Activated CD4-positive, alpha-beta T cell treated with anti-CD3 and anti-CD28 coated beads, Interleukin-2, amount 50 U/mL, for 4 hours (primary cell): ENCODE data around the gene HYCC2.
"Not testable (repeated sequence)": the region's sequence is repeated elsewhere in the genome, so short reads cannot be mapped to it uniquely, and the experiment has no call there.

Experiments
- DNase-seq, 2 experiments: peaks; one replicate each; pipeline ENCODE4 v3.0.0-alpha.2; 2020

The HYCC2 gene

DNA sequence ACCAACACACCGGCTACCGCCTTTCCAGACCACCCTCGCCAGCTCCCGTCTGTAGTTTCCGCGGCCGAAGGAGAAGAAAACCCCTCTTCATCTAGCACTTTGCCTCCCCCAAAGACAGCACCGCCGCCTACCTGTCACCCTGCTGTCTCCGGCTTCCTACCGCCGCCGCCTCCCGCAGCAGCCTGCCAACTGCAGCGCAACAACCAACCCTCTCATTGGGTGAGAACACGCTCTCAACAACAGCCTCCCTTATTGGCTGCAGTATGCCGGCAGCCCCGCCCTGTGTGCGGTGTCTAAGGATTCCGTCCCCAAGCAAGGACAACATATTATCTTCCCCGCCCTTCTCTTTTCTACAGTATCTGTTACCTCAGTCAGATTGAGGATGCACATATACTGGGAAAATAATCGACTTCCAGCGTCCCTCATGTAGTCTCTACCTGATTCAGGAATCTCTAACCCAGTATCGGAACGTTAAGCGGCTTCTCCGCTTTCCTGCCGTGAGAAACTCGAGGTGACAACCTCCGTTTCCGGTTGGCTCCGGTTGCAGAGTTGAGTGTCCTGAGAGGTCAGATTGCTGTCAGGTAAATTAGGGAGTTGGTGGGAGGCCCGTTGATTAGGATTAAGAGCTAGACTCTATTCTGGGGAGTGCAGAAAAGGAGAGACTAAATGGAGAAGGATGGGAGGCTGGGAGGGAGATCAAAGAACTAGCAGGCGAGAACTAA lies at the start of gene HYCC2, which contains the start of gene NDUFB3:
TSS of gene HYCC2 (minus strand) at position 193 of the 722 bp plus-strand sequence. CDS start 47,662 bp downstream, outside the sequence.
TSS of gene NDUFB3 (plus strand) at position 523 of the 722 bp plus-strand sequence. CDS start 6,882 bp downstream, outside the sequence.
- peak; percentile 88 to 89 for DNase-seq

DNA sequence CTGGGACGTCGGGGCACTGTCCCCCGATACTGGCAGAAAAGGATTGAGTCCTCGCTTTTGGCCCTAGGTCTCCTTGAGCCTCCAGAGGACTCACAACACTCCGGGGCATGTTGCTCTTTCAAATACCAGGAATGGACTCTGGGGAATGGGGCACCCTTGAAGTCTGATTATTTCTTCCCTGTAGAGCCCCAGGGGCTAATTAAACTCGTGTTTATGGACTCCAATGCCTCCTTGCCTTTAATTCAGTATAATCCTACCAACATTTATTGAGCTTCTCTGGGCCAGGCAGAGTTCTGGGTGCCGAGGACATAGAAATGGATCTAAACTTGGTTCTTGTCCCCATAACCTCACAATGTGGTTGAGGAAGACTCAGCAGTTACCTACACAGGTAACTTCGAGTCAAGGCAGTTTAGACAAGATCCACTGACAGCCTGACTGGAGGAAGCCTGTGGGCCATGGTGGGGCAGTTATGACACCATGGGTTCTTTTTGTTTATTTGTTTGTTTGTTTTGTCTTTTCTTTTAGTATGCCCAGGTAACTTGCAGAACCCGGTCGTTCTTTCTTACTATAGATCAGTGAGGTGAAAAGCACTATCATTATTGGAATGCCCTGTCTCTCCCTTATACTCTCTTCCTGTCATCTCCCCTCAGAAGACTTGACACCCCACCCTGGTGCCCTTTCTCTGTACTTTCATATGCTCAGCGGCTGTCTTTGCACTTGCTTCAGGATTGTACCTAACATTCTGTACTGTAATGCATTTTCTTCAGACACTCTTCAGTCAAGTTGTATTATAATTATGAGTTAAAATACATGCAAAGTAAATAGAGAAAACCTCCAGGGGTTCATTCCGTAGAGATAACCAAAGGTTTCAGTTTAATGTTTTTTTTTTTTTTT lies 47.7 kb upstream of the HYCC2 start:
- DNase-seq, result no peak

GRCh38 chr2:201118121-201118960 lies 46.9 kb upstream of the HYCC2 start:
- DNase-seq, result peak; percentile 87

DNA sequence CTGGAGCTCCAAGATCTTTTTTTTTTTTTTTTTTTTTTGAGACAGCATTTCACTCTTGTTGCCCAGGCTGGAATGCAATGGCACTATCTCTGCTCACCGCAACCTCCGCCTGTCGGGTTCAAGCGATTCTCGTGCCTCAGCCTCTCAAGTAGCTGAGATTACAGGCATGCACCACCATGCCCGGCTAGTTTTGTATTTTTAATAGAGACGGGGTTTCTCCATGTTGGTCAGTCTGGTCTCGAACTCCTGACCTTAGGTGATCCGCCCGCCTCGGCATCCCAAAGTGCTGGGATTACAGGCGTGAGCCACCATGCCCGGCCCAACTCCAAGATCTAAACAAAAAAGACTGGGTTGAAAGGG lies 46.2 kb upstream of the HYCC2 start:
- DNase-seq, result not testable (repeated sequence)

- DNase-seq, result no peak
Measured at GRCh38 chr2:201116959-201117734, 45.7 kb upstream of the HYCC2 start.

GRCh38 chr2:201116115-201116958 lies 44.9 kb upstream of the HYCC2 start, which contains the start of gene CFLAR:
Gene CFLAR, plus strand, starts transcription at chr2:201116164. Its CDS starts 13,702 bp downstream, at chr2:201129866.
- DNase-seq, result peak; percentile 61 to 65

DNA sequence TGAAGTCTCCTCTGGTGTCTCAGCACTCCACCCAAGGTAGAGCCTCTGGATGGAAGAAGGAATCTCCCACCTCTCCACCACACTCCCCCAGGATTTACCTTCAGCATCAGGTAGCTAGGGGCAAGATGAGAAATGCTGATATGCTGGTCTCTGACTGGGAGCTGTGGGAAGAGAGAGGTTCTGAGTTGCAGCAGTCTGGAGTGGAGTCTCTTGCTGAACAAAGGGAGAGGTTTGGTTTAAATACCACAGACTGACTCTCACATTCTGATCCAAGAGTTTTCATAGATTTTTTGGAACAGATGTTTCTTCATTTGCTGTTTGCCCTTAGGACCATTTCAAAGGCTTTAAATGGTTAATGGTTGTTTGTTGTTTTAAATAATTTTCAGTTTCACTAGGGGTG lies 43.4 kb upstream of the HYCC2 start:
- no peak for DNase-seq

DNA sequence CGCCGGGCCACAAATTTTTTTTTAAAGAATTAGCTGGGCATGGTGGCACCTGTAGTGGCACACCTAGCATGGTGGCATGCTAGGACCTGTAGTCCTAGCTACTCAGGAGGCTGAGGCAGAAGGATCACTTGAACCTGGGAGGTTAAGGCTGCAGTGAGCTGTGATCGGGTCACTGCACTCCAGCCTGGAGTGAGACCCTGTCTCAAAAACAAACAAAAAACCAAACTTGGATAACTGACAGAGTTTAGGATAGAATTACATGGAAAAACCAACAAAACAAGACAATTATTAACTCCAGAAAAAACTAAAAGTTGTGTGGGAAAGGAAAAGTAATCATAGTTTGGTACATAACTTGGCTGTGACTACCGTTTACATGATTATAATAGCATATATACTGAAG lies 42.9 kb upstream of the HYCC2 start:
- no peak for DNase-seq

- no peak for DNase-seq
Measured at GRCh38 chr2:201111096-201111495, 39.6 kb upstream of the HYCC2 start.

DNA sequence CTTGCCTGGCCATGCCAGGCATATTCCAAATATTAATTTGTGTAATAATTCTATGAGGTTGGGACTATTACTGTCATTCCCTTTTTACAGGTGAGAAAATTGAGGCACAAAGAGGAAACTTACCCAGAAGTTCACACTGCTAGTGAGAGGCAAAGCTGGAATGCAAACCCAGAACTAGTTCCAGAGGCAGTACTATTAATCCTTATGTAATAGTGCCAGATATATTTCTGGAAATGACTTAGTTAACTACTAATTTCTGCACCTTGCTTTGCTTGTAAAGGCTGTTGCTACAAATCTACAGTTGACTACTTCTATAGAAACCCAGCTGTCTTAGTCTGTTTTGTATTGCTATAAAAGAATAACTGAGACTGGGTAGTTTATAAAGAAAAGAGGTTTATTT lies 39.1 kb upstream of the HYCC2 start:
- no peak for DNase-seq

GRCh38 chr2:201109186-201109585 lies 37.7 kb upstream of the HYCC2 start:
- DNase-seq, result no peak

DNA sequence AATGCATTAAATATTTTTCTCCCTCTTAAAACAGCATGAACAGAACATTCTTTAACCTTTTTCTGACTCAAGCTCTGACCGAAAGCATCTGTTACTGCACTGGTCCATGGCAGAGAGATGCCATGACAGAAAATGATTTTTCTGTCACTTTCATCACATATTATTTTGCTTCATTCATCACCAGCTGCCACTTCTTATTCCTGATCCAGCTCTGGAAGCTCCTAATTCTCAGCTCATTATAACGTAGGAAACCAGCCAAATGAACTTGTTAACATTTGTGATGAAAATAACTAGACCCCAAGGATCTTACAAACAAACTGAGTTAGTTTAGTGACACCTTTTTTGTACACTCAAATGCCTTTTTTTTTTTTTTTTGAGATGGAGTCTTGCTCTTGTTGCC lies 36.9 kb upstream of the HYCC2 start:
- DNase-seq, result no peak

- DNase-seq, result no peak
Measured at GRCh38 chr2:201107624-201108023, 36.2 kb upstream of the HYCC2 start.

DNA sequence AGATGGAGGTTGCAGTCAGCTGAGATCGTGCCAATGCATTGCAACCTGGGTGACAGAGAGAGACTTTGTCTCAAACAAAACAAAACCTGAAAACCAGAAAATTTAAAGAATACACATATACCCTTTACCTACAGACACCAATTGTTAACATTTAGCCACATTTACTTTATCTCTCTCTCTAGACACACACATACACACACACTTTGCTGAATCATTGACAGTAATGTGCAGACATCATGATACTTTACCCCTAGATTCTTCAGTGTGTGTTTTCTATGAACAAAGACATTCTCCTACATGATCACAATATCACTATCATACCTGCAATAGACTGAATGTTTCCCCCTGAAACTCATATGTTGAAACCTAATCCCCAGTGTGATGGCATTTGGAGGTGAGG lies 34.3 kb upstream of the HYCC2 start:
- no peak for DNase-seq

GRCh38 chr2:201100497-201100896 lies 29.0 kb upstream of the HYCC2 start:
- no peak for DNase-seq

DNA sequence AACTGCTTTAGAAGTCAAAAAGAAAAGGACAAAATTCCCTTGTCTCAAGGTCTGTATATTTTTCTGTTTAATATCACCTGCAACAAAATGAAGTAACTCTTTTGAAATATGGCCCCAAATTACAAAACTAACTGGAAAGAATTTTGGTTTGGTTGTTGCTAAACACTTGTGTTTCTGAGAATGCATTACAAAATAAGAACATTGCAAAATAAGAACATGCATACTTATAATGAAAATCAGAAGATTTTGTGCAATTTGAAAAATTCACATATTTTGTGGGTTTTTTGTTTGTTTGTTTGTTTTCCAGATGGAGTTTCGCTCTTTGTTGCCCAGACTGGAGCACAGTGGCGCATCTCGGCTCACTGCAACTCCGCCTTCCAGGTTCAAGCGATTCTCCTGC lies 22.1 kb upstream of the HYCC2 start:
- DNase-seq, result no peak

DNA sequence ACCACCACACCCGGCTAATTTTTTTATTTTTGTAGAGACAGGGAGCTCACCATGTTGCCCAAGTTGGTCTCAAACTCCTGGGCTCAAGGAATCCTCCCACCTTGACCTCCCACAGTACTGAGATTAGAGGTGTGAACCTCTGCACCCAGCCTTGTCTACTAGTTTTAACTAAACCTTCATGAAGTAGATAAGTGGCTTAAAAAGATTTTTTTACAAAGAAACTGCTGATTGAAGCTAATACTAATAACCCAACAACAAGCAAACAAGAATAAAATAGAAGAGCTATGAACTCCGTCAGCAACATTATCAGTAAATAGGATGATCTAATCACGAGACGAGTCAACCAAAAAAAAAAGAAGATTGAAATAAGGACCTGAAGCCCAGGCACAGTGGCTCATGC lies 19.1 kb upstream of the HYCC2 start:
- DNase-seq, result no peak

- DNase-seq, result no peak
Measured at GRCh38 chr2:201084863-201085262, 13.4 kb upstream of the HYCC2 start.

DNA sequence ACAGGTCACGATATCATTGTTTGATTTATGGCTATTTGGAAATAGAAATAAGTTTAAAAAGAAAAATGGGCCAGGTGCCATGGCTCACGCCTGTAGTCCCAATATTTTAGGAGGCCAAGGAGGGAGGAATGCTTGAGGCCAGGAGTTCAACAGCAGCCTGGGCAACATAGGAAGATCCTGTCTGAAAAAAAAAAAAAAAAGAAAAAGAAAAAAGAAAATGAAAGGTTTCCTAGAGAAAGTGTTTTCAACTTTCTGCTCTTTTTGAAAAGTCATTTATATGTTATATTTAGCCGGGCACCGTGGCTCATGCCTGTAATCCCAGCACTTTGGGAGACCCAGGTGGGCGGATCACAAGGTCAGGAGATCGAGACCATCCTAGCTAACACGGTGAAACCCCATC lies 3.5 kb upstream of the HYCC2 start:
- DNase-seq, result no peak

DNA sequence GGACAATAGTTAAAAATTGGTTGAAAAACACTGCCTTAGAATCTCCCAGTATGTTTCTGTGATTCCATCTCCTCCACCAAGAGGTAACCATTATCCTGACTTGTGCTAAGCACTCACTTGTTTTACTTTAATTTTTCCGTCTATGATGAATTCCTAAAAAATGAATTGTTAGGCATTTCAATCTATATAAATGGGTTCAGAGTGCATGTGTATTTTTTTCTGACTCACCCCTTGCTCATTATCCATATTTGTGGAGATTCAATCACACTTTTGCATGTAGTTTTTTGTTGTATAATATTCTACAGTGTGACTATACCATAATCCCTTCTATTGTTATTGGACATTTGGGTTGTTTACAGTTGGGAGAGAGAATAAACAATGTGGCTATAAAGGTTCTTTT lies 1.6 kb upstream of the HYCC2 start:
- no peak for DNase-seq

DNA sequence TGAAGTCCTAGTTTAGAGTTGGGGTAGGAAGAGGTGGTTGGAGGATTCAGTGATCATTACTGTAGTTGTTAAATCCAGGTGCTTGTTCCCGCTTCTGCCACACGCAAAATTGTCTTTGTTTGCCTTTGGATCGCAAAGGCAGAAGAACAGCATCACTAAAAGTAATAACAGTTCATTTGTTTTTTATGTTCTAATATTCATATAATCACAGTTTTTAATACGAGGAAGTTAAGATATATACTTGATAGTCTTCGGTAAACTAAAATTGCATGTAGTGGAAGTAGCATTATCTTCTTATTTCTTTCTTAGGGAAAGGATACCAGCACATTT lies 695 bp upstream of the HYCC2 start:
- no peak for DNase-seq
